SK-N-SH (cell line): ENCODE results near the gene DNAJB6.

Experiments
- CTCF ChIP-seq: fragments of 200-600 bp; sonication (generic); IDR thresholded peaks from 2 replicates; pipeline ENCODE4 v1.6.1; 2017; ENCODE audit warnings: antibody characterized with exemption, mild to moderate bottlenecking, moderate library complexity
- ELF1 ChIP-seq: IDR thresholded peaks from 2 replicates; pipeline ENCODE4 v1.4.0; 2012
- RAD21 ChIP-seq: IDR thresholded peaks from 2 replicates; pipeline ENCODE4 v1.6.1; 2012; ENCODE audit warnings: mild to moderate bottlenecking, low read length
- RFX5 ChIP-seq: IDR thresholded peaks from 2 replicates; pipeline ENCODE4 v1.6.1; 2012; ENCODE audit warnings: mild to moderate bottlenecking, improper control_type of control experiment, low read length
- SIN3A ChIP-seq: IDR thresholded peaks from 2 replicates; pipeline ENCODE4 v1.6.1; 2012; ENCODE audit warnings: low read depth, mild to moderate bottlenecking, low read length, moderate library complexity, borderline replicate concordance
- TAF1 ChIP-seq: IDR thresholded peaks from 2 replicates; pipeline ENCODE4 v1.6.1; 2012; ENCODE audit warnings: low read depth, mild to moderate bottlenecking, low read length, moderate library complexity, borderline replicate concordance
- TCF12 ChIP-seq: IDR thresholded peaks from 2 replicates; pipeline ENCODE4 v1.4.0; 2012
- YY1 ChIP-seq: IDR thresholded peaks from 2 replicates; pipeline ENCODE4 v1.4.0; 2012; ENCODE audit warnings: low read depth, mild to moderate bottlenecking
- TF ChIP-seq, protein P1 (sequence below): IDR thresholded peaks from 2 replicates; pipeline ENCODE4 v1.4.0; 2012; ENCODE audit warnings: low read depth

GRCh38 chr7:157431951-157432540 lies 95.2 kb downstream of the DNAJB6 start:
- no peak for TF ChIP-seq CTCF
- no peak for TF ChIP-seq ELF1
- TF ChIP-seq TAF1, result no peak
- TF ChIP-seq SIN3A, result no peak
- TF ChIP-seq, protein P1, sequence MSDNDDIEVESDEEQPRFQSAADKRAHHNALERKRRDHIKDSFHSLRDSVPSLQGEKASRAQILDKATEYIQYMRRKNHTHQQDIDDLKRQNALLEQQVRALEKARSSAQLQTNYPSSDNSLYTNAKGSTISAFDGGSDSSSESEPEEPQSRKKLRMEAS, result no peak
- no peak for TF ChIP-seq TCF12
- TF ChIP-seq YY1, result no peak
- no peak for TF ChIP-seq RAD21
- TF ChIP-seq RFX5, result no peak
